Gastrocnemius medialis (tissue), 4 donors: ENCODE measurements around the gene GMPPA. TPM values are rescaled to one million over a fixed set of nuclear protein-coding genes. Genes with fewer than 3 reads are reported as not detected.

Experiments used
- ATAC-seq, 2 donors: fragments of 150-250 bp; one replicate each; pipeline ENCODE4 v1.9.1; 2016
- DNase-seq, 2 donors: peaks; one replicate each; pipeline ENCODE4 v3.0.0-alpha.2; 2019
- H3K27ac ChIP-seq, 4 donors: fragments of 200-600 bp; sonication (generic); 1 replicate in 1 of 4; 2 replicates in 3 of 4; pipeline ENCODE4 v1.5.1; 2016 to 2018; ENCODE audit warnings: mild to moderate bottlenecking in 2 of 4, moderate library complexity in 1 of 4
- H3K27me3 ChIP-seq, 3 donors: fragments of 200-600 bp; sonication (generic) in 2 of 3; 1 replicate in 1 of 3; 2 replicates in 2 of 3; pipeline versions ENCODE4 v1.5.1 to v1.6.0; 2016 to 2019; ENCODE audit warnings: mild to moderate bottlenecking in 1 of 3, moderate library complexity in 1 of 3
- H3K36me3 ChIP-seq, 2 donors: fragments of 200-600 bp; sonication (generic) in 1 of 2; one replicate each; pipeline ENCODE4 v1.5.1; 2017 to 2018
- H3K4me1 ChIP-seq, 2 donors: fragments of 200-600 bp; sonication (generic) in 1 of 2; one replicate each; pipeline ENCODE4 v1.5.1; 2016 to 2017; ENCODE audit warnings: mild to moderate bottlenecking in 2 of 2
- H3K4me3 ChIP-seq, 4 donors: fragments of 200-600 bp; sonication (generic) in 3 of 4; 1 replicate in 1 of 4; 2 replicates in 3 of 4; pipeline ENCODE4 v1.5.1; 2016 to 2019; ENCODE audit warnings: mild to moderate bottlenecking in 2 of 4
- H3K9me3 ChIP-seq, 3 donors: fragments of 200-600 bp; sonication (generic) in 2 of 3; 1 replicate in 1 of 3; 2 replicates in 2 of 3; pipeline ENCODE4 v1.5.1; 2016 to 2019
- POLR2A ChIP-seq, 2 donors: fragments of 450-650 bp; IDR thresholded peaks; one replicate each; pipeline ENCODE4 v1.6.1; 2017; ENCODE audit warnings: antibody characterized with exemption in 2 of 2, mild to moderate bottlenecking in 2 of 2, moderate library complexity in 2 of 2
- in situ Hi-C, 4 donors: fragments of 200-750 bp; cut with MboI; loops; one replicate each; pipeline versions ENCODE4 v1.15.0 to v1.8.0; 2017; ENCODE audit warnings: low sequenced_read_pairs in 4 of 4
- intact Hi-C: fragments of 100-400 bp; cut with DNase I; formaldehyde crosslinking; loops from one replicate; pipeline ENCODE4 v1.15.1; 2023; ENCODE audit warnings: low total_unique reads
- total RNA-seq, 4 donors: library from RNA; depleted of rRNA; stranded (reverse); fragments of >200 nt; gene quantifications; one replicate each; pipeline versions ENCODE4 v1.1.0 to v1.2.3, GENCODE V29; 2016
- TF ChIP-seq, protein P1 (sequence below), 5 experiments: fragments of 450-650 bp in 3 of 5; fragments of 200-600 bp in 2 of 5; sonication (generic) in 2 of 5; IDR thresholded peaks in 4 of 5; conservative IDR thresholded peaks in 1 of 5; 1 replicate in 4 of 5; 2 replicates in 1 of 5; pipeline ENCODE4 v1.5.1; 2016 to 2019; ENCODE audit warnings: antibody characterized with exemption in 5 of 5, mild to moderate bottlenecking in 3 of 5, moderate library complexity in 3 of 5

Gene GMPPA
- total RNA-seq, 4 donors from 2014 or later: 18.0 to 25.8 (median 24.4) TPM

DNA sequence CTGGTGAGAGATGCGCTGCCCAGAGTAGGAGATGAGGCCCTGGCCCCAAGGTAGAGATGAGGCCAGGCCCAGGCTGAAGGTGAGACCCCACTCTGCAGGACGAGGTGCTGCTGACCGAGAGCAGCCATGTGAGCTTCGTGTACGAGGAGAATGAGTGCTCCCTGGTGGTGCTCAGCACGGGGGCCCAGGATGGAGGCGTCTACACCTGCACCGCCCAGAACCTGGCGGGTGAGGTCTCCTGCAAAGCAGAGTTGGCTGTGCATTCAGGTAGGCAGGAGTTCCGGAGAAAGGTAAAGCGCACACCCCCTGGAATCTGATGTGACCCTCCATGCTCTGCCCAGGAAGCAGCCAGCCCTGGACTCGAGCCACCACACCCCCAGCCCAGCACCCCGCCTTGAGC, 21.5 kb upstream of the GMPPA start:
- no peaks in the 10 kb centered on the region for H3K4me1 ChIP-seq
- DNase-seq (no peak), ATAC-seq (no peak)
- TF ChIP-seq, protein P1, sequence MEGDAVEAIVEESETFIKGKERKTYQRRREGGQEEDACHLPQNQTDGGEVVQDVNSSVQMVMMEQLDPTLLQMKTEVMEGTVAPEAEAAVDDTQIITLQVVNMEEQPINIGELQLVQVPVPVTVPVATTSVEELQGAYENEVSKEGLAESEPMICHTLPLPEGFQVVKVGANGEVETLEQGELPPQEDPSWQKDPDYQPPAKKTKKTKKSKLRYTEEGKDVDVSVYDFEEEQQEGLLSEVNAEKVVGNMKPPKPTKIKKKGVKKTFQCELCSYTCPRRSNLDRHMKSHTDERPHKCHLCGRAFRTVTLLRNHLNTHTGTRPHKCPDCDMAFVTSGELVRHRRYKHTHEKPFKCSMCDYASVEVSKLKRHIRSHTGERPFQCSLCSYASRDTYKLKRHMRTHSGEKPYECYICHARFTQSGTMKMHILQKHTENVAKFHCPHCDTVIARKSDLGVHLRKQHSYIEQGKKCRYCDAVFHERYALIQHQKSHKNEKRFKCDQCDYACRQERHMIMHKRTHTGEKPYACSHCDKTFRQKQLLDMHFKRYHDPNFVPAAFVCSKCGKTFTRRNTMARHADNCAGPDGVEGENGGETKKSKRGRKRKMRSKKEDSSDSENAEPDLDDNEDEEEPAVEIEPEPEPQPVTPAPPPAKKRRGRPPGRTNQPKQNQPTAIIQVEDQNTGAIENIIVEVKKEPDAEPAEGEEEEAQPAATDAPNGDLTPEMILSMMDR (IDR thresholded peaks at IDR 0.05 in 4 of 5, conservative IDR thresholded peaks at IDR 0.05 in 1 of 5): no peak
- no peak for TF ChIP-seq POLR2A (IDR thresholded peaks at IDR 0.05)
- H3K27ac ChIP-seq: peak overlapping the region in 1 of 4 donors; percentile 61
- H3K36me3 ChIP-seq: peaks cover 0 to 77% of the 10 kb centered on the region in 2 donors
- intact Hi-C loops: no loop called here
- no peaks in the 10 kb centered on the region for H3K9me3 ChIP-seq
- in situ Hi-C loops: loop anchor here in 2 of 4 donors (10.0 kb wide), 1 partner anchor 48 kb away; no protein-coding TSS in a partner anchor
- H3K4me3 ChIP-seq: no peak overlapping the region
- H3K27me3 ChIP-seq: no peaks in the 10 kb centered on the region

DNA sequence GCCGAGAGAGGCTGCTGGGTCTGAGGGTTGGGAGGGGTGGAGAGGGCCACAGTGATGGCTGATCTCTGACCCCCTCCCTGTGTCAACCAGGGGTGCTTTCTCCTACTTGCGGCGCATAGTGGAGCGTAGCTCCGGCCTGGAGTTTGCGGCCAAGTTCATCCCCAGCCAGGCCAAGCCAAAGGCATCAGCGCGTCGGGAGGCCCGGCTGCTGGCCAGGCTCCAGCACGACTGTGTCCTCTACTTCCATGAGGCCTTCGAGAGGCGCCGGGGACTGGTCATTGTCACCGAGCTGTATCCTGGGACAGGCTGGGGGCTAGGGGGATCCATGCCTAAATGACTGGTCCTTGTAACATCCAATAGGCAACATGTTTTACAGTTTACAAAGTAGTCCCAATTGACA, 20.9 kb upstream of the GMPPA start:
- H3K4me3 ChIP-seq: no peak overlapping the region
- H3K27me3 ChIP-seq: no peaks in the 10 kb centered on the region
- no peaks in the 10 kb centered on the region for H3K4me1 ChIP-seq
- H3K9me3 ChIP-seq: no peaks in the 10 kb centered on the region
- no peak for ATAC-seq
- no peak for DNase-seq
- peaks cover 0 to 79% of the 10 kb centered on the region in 2 donors for H3K36me3 ChIP-seq
- intact Hi-C loops: no loop called here
- in situ Hi-C loops: loop anchor here in 2 of 4 donors (10.0 kb wide), 1 partner anchor 47 kb away; no protein-coding TSS in a partner anchor
- peak overlapping the region in 1 of 4 donors; percentile 61 for H3K27ac ChIP-seq
- TF ChIP-seq, protein P1 (IDR thresholded peaks at IDR 0.05 in 4 of 5, conservative IDR thresholded peaks at IDR 0.05 in 1 of 5): no peak
- no peak for TF ChIP-seq POLR2A (IDR thresholded peaks at IDR 0.05)

DNA sequence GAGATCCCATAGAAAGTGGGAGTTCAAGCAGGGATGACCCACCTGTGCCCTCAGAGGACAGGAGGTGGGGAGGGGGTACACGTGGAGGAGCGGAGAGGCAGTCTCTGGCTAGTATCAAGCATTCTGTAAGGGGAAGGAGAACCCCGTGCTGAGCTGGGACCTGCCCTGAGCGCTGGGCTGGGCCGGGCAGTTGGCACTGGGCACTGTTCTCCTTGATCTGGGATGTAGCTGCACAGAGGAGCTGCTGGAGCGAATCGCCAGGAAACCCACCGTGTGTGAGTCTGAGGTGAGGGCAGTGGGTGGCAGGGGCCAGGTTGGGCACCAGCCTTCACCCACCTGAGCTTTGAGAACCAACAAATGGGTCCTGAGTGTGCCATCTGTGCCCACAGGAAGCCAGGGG, 19.8 kb upstream of the GMPPA start:
- Histone ChIP-seq H3K27me3 (no peaks in the 10 kb centered on the region), H3K4me1 (peaks cover 0 to 2% of the 10 kb centered on the region in 2 donors), H3K27ac (peak overlapping the region in 1 of 4 donors; percentile 8), H3K36me3 (peaks cover 0 to 71% of the 10 kb centered on the region in 2 donors), H3K4me3 (no peak overlapping the region), H3K9me3 (no peaks in the 10 kb centered on the region)
- TF ChIP-seq POLR2A (IDR thresholded peaks at IDR 0.05): no peak
- TF ChIP-seq, protein P1 (IDR thresholded peaks at IDR 0.05 in 4 of 5, conservative IDR thresholded peaks at IDR 0.05 in 1 of 5): no peak
- DNase-seq (no peak), ATAC-seq (no peak)
- intact Hi-C loops (no loop called here), in situ Hi-C loops (loop anchor here in 2 of 4 donors (10.0 kb wide), 1 partner anchor 46 kb away; no protein-coding TSS in a partner anchor)

DNA sequence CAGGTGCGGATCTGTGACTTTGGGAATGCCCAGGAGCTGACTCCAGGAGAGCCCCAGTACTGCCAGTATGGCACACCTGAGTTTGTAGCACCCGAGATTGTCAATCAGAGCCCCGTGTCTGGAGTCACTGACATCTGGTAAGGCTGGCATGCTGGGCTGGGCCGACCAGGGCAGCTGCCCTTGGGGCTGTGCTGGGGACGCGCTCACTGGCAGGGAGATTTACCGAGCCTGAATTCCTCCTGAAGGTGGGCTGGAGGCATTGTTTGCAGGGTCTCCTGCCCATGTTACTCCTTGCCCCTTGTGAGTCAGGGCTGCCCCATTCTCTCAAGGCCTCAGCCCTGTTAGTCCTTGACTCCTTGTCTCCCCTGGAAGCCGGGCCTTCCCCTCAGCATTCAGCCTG, 18.7 kb upstream of the GMPPA start:
- Histone ChIP-seq H3K9me3 (no peaks in the 10 kb centered on the region), H3K27ac (peak overlapping the region in 1 of 4 donors; percentile 52), H3K27me3 (no peaks in the 10 kb centered on the region), H3K36me3 (peaks cover 0 to 65% of the 10 kb centered on the region in 2 donors), H3K4me1 (peaks cover 3 to 10% of the 10 kb centered on the region in 2 donors), H3K4me3 (no peak overlapping the region)
- DNase-seq: no peak
- in situ Hi-C loops: no loop called here
- no peak for ATAC-seq
- no peak for TF ChIP-seq POLR2A (IDR thresholded peaks at IDR 0.05)
- TF ChIP-seq, protein P1 (IDR thresholded peaks at IDR 0.05 in 4 of 5, conservative IDR thresholded peaks at IDR 0.05 in 1 of 5): no peak
- intact Hi-C loops: no loop called here
